Measurements from ENCODE around the gene VIT. TPM values are rescaled to one million over a fixed set of nuclear protein-coding genes. Genes with fewer than 3 reads are reported as not detected.
A peak's percentile ranks its signal among the peaks of the same experiment; 100 is the strongest.

VIT gene
- total RNA-seq, 4 donors from 2014 or later: 17.0 to 32.3 (median 28.7) TPM

DNA sequence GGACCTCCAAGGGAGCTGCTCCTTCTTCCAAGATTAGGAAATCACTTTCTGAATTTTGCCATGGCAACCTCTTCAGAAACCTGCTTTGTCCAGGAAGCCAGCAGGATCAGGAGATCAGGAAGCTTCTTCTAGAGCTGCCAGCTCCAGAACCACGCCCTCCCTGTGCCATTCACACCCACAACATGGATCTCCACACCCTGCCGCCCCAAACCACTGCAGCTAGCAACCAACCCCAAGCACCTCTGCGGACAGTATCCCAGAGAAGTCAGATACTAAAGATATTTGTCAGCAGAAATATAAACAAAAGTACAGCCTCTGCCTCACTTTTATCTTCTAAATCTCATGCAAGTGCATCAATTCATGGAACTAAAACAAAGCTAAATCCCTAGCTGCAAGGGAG is 106.4 kb downstream of the VIT start:
- H3K36me3 ChIP-seq: no peaks in the 10 kb centered on the region
- no peak for DNase-seq (ENCODE audit: extremely low spot score)
- WGBS: 79% methylated on average over 3 of the region's 3 CpGs
- peaks cover 0 to 3% (median 0%) of the 10 kb centered on the region in 4 donors for H3K9me3 ChIP-seq
- TF ChIP-seq, protein P1, sequence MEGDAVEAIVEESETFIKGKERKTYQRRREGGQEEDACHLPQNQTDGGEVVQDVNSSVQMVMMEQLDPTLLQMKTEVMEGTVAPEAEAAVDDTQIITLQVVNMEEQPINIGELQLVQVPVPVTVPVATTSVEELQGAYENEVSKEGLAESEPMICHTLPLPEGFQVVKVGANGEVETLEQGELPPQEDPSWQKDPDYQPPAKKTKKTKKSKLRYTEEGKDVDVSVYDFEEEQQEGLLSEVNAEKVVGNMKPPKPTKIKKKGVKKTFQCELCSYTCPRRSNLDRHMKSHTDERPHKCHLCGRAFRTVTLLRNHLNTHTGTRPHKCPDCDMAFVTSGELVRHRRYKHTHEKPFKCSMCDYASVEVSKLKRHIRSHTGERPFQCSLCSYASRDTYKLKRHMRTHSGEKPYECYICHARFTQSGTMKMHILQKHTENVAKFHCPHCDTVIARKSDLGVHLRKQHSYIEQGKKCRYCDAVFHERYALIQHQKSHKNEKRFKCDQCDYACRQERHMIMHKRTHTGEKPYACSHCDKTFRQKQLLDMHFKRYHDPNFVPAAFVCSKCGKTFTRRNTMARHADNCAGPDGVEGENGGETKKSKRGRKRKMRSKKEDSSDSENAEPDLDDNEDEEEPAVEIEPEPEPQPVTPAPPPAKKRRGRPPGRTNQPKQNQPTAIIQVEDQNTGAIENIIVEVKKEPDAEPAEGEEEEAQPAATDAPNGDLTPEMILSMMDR (IDR thresholded peaks at IDR 0.05): no peak
- TF ChIP-seq EP300 (IDR thresholded peaks at IDR 0.05): no peak
- TF ChIP-seq POLR2AphosphoS5 (IDR thresholded peaks at IDR 0.05): no peak
- no peak for TF ChIP-seq POLR2A (IDR thresholded peaks at IDR 0.05; ENCODE audit: low read depth)
- no peak overlapping the region for H3K27ac ChIP-seq (replicated peaks in 1 of 4)
- intact Hi-C loops (cut with DNase I): no loop called here
- no peaks in the 10 kb centered on the region for H3K4me1 ChIP-seq
- peaks cover 0 to 6% (median 0%) of the 10 kb centered on the region in 4 donors for H3K27me3 ChIP-seq
- H3K4me3 ChIP-seq: no peak overlapping the region

DNA sequence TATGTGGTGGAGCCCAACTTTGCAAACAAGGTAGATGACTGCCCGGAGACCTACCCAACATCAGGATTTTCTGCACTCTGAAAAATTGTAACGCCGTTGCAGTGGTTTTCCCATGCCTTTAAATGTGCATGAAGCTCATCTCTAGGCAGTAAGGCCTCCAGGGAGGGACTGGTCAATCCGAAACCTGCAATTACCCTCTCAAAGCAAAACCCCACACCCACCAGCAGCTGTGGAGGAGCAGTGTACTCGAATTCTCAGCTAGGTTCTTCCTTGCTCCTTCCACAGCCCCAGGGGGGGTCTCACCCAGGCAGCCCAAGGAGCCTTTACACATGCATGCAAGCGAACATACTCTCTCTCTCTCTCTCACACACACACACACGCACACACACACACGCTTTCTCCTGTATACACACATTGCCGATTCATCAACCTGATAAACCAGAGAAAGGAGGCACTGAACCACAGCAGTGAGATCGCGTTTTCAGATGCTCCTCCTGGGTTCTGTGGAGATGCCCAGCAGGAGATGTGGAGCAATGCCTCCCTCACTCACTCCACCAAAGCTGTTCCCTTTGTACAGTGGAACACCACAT is 109.2 kb downstream of the VIT start:
- 88% methylated on average over 8 of the region's 11 CpGs for WGBS

DNA sequence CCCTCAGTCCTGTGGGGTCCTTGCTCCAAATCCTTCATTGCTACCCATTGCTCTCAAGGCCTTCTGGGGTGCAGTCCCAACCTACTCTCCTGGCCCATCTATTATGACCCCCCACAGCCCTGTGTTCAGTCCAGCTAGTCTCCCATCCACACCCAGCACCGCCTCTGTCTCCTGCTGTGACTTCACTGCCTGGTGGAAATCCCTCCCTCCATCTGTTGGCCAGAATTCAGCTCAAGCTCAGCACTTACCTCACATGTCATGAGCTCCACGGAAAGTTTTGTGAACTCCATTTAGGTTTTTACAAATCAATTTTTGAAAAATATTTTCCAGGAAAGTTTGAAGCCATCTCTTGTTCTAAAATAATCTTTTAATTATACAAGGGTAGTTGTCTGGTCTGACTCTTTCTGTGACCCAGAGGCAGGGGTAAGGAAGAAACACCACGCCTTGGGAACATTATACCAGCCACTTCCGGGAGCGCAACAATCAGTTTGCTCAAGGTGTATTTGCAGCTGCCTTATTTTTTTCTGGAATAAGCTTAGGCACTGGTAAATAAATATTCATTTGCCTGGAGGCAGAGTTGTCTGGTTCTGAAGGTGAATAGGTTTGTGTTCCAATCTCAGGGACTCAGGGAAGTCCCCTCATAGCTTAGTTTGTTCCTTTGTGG is 110.8 kb downstream of the VIT start:
- Histone ChIP-seq H3K4me1 (no peaks in the 10 kb centered on the region), H3K27ac (replicated peaks in 1 of 4) (no peak overlapping the region), H3K4me3 (no peak overlapping the region), H3K9me3 (peaks cover 0 to 3% (median 0%) of the 10 kb centered on the region in 4 donors), H3K27me3 (peaks cover 0 to 6% (median 0%) of the 10 kb centered on the region in 4 donors), H3K36me3 (no peaks in the 10 kb centered on the region)
- intact Hi-C loops (cut with DNase I): no loop called here
- no peak for DNase-seq (ENCODE audit: extremely low spot score)
- TF ChIP-seq POLR2AphosphoS5 (IDR thresholded peaks at IDR 0.05) (no peak), POLR2A (IDR thresholded peaks at IDR 0.05; ENCODE audit: low read depth) (no peak), EP300 (IDR thresholded peaks at IDR 0.05) (no peak)
- TF ChIP-seq, protein P1 (IDR thresholded peaks at IDR 0.05): no peak
- 73% methylated on average over 5 of the region's 5 CpGs for WGBS

More for the DNA sequence above, 109.2 kb downstream of the VIT start:
- Histone ChIP-seq H3K4me3 (no peak overlapping the region), H3K4me1 (no peaks in the 10 kb centered on the region), H3K27me3 (peaks cover 0 to 6% (median 0%) of the 10 kb centered on the region in 4 donors), H3K36me3 (no peaks in the 10 kb centered on the region), H3K9me3 (peaks cover 0 to 3% (median 0%) of the 10 kb centered on the region in 4 donors), H3K27ac (replicated peaks in 1 of 4) (no peak overlapping the region)
- no peak for DNase-seq (ENCODE audit: extremely low spot score)
- intact Hi-C loops (cut with DNase I): no loop called here
- TF ChIP-seq, protein P1 (IDR thresholded peaks at IDR 0.05): no peak
- TF ChIP-seq EP300 (IDR thresholded peaks at IDR 0.05) (no peak), POLR2A (IDR thresholded peaks at IDR 0.05; ENCODE audit: low read depth) (no peak), POLR2AphosphoS5 (IDR thresholded peaks at IDR 0.05) (no peak)

DNA sequence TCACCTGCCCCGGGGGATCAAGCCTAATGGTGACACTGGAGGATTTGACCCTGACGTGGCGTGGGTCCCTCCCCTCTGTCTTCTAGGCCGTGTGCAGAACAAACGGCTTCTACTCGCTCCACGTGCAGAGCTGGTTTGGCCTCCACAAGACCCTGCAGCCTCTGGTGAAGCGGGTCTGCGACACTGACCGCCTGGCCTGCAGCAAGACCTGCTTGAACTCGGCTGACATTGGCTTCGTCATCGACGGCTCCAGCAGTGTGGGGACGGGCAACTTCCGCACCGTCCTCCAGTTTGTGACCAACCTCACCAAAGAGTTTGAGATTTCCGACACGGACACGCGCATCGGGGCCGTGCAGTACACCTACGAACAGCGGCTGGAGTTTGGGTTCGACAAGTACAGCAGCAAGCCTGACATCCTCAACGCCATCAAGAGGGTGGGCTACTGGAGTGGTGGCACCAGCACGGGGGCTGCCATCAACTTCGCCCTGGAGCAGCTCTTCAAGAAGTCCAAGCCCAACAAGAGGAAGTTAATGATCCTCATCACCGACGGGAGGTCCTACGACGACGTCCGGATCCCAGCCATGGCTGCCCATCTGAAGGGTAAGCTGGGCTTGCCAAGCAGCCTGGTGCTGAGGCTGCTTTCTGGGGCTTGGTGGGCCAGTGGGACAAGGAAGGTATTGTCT is 112.0 kb downstream of the VIT start:
- H3K36me3 ChIP-seq: no peaks in the 10 kb centered on the region
- 95% methylated on average over 28 of the region's 35 CpGs for WGBS
- no peak overlapping the region for H3K4me3 ChIP-seq
- DNase-seq (ENCODE audit: extremely low spot score): peak; percentile 78
- peaks cover 0 to 6% (median 0%) of the 10 kb centered on the region in 4 donors for H3K27me3 ChIP-seq
- H3K4me1 ChIP-seq: no peaks in the 10 kb centered on the region
- no peak overlapping the region for H3K27ac ChIP-seq (replicated peaks in 1 of 4)
- no peaks in the 10 kb centered on the region for H3K9me3 ChIP-seq
- TF ChIP-seq, protein P1 (IDR thresholded peaks at IDR 0.05): no peak
- TF ChIP-seq EP300 (IDR thresholded peaks at IDR 0.05): no peak
- intact Hi-C loops (cut with DNase I): no loop called here

Measured in esophagus muscularis mucosa (tissue), 4 donors.